Neural progenitor cell (in vitro differentiated cells): ENCODE data around the gene RNF213. TPM values are rescaled to one million over a fixed set of nuclear protein-coding genes. Genes with fewer than 3 reads are reported as not detected.

Source experiments
- DNase-seq: peaks from one replicate; pipeline ENCODE4 v3.0.0-alpha.2; 2016; ENCODE audit warnings: low spot score
- H2AFZ ChIP-seq: fragments of 200-600 bp; sonication (generic); replicated peaks from 2 replicates; pipeline ENCODE4 v1.6.1; 2016; ENCODE audit warnings: antibody characterized with exemption
- H3F3A ChIP-seq: fragments of 200-600 bp; sonication (generic); 2 replicates; pipeline ENCODE4 v1.6.1; 2016; ENCODE audit warnings: antibody characterized with exemption, low read depth
- H3K27ac ChIP-seq: fragments of 200-600 bp; sonication (generic); 2 replicates; pipeline ENCODE4 v1.5.1; 2016; ENCODE audit warnings: mild to moderate bottlenecking
- H3K27me3 ChIP-seq: fragments of 200-600 bp; sonication (generic); 2 replicates; pipeline ENCODE4 v1.6.1; 2016; ENCODE audit warnings: mild to moderate bottlenecking, moderate library complexity
- H3K36me3 ChIP-seq: fragments of 200-600 bp; sonication (generic); 2 replicates; pipeline ENCODE4 v1.5.1; 2016
- H3K4me1 ChIP-seq: fragments of 200-600 bp; sonication (generic); 2 replicates; pipeline ENCODE4 v1.6.1; 2016; ENCODE audit warnings: mixed run types
- H3K4me2 ChIP-seq: fragments of 200-600 bp; sonication (generic); 2 replicates; pipeline ENCODE4 v1.6.1; 2016
- H3K4me3 ChIP-seq: fragments of 200-600 bp; sonication (generic); 2 replicates; pipeline ENCODE4 v1.5.1; 2016
- H3K79me2 ChIP-seq: fragments of 200-600 bp; sonication (generic); 2 replicates; pipeline ENCODE4 v1.6.1; 2016; ENCODE audit warnings: low read depth
- H3K9ac ChIP-seq: fragments of 200-600 bp; sonication (generic); 2 replicates; pipeline ENCODE4 v1.6.1; 2016
- H3K9me3 ChIP-seq: fragments of 200-600 bp; sonication (generic); 2 replicates; pipeline ENCODE4 v1.5.1; 2016; ENCODE audit warnings: low read depth
- H4K20me1 ChIP-seq: fragments of 200-600 bp; sonication (generic); 2 replicates; pipeline ENCODE4 v1.6.1; 2016; ENCODE audit warnings: low read depth
- H3K27ac Mint-ChIP-seq: 3 replicates; pipeline ENCODE4 v1.8.0; 2021; ENCODE audit warnings: mixed read lengths
- H3K27me3 Mint-ChIP-seq: 2 replicates; pipeline ENCODE4 v1.8.0; 2022; ENCODE audit warnings: low read depth, mild to moderate bottlenecking, inconsistent platforms, moderate library complexity, mixed read lengths; ENCODE audit not compliant: insufficient read depth
- H3K36me3 Mint-ChIP-seq: 3 replicates; pipeline ENCODE4 v1.8.0; 2021; ENCODE audit warnings: mixed read lengths
- H3K4me1 Mint-ChIP-seq: 3 replicates; pipeline ENCODE4 v1.8.0; 2021; ENCODE audit warnings: mixed read lengths
- H3K4me3 Mint-ChIP-seq: 3 replicates; pipeline ENCODE4 v1.8.0; 2021; ENCODE audit warnings: mild to moderate bottlenecking, moderate library complexity, mixed read lengths
- H3K9me3 Mint-ChIP-seq: 3 replicates; pipeline ENCODE4 v1.8.0; 2020; ENCODE audit warnings: mixed read lengths
- CTCF ChIP-seq: fragments of 200-600 bp; sonication (generic); IDR thresholded peaks from 2 replicates; pipeline ENCODE4 v1.5.1; 2017; ENCODE audit warnings: antibody characterized with exemption, mild to moderate bottlenecking
- EZH2 ChIP-seq: fragments of 200-600 bp; sonication (generic); IDR thresholded peaks from 2 replicates; pipeline ENCODE4 v1.6.1; 2017; ENCODE audit warnings: antibody characterized with exemption, mild to moderate bottlenecking, moderate library complexity
- EZH2phosphoT487 ChIP-seq: fragments of 200-600 bp; sonication (generic); IDR thresholded peaks from 2 replicates; pipeline ENCODE4 v1.6.1; 2017; ENCODE audit warnings: antibody characterized with exemption
- total RNA-seq: library from RNA; depleted of rRNA; stranded (reverse); fragments of >200 nt; gene quantifications from 2 replicates; pipeline ENCODE4 v1.2.3, GENCODE V29; 2015; ENCODE audit warnings: low replicate concordance

Gene RNF213
- total RNA-seq, 1 donor from 2014 or later, result 19.8 TPM

- DNase-seq, result no peak
- Histone ChIP-seq H3K27ac (no peak overlapping the region), H4K20me1 (peaks cover 22% of the 10 kb centered on the region), H3K4me3 (no peak overlapping the region), H3K79me2 (no peaks in the 10 kb centered on the region), H3K4me1 (no peaks in the 10 kb centered on the region), H3K9me3 (no peaks in the 10 kb centered on the region), H3K27me3 (peaks cover 9% of the 10 kb centered on the region), H2AFZ (no peak overlapping the region), H3F3A (peaks cover 6% of the 10 kb centered on the region), H3K36me3 (no peaks in the 10 kb centered on the region), H3K4me2 (no peak overlapping the region), H3K9ac (no peak overlapping the region)
- Mint-ChIP-seq H3K4me1 (peaks cover 6% of the 10 kb centered on the region), H3K9me3 (no peaks in the 10 kb centered on the region), H3K36me3 (no peaks in the 10 kb centered on the region), H3K4me3 (no peak overlapping the region), H3K27me3 (peaks cover 8% of the 10 kb centered on the region), H3K27ac (no peak overlapping the region)
- no peak for TF ChIP-seq CTCF
- TF ChIP-seq EZH2phosphoT487, result no peak
- no peak for TF ChIP-seq EZH2
These were observed 176.9 kb downstream of the RNF213 start for GRCh38 chr17:80437532-80437931.

GRCh38 chr17:80438806-80439205 is 178.2 kb downstream of the RNF213 start:
- Histone ChIP-seq H3K4me3 (no peak overlapping the region), H3K36me3 (no peaks in the 10 kb centered on the region), H2AFZ (no peak overlapping the region), H3K4me2 (no peak overlapping the region), H4K20me1 (peaks cover 23% of the 10 kb centered on the region), H3K27me3 (peaks cover 22% of the 10 kb centered on the region), H3F3A (peaks cover 6% of the 10 kb centered on the region), H3K9me3 (no peaks in the 10 kb centered on the region), H3K9ac (no peak overlapping the region), H3K27ac (no peak overlapping the region), H3K79me2 (no peaks in the 10 kb centered on the region), H3K4me1 (no peaks in the 10 kb centered on the region)
- Mint-ChIP-seq H3K4me3 (no peak overlapping the region), H3K4me1 (peaks cover 7% of the 10 kb centered on the region), H3K27me3 (peaks cover 17% of the 10 kb centered on the region), H3K9me3 (no peaks in the 10 kb centered on the region), H3K36me3 (no peaks in the 10 kb centered on the region), H3K27ac (no peak overlapping the region)
- TF ChIP-seq EZH2phosphoT487, result no peak
- TF ChIP-seq CTCF, result no peak
- TF ChIP-seq EZH2, result no peak
- no peak for DNase-seq

GRCh38 chr17:80439499-80439898 is 178.8 kb downstream of the RNF213 start:
- Histone ChIP-seq H3F3A (peaks cover 6% of the 10 kb centered on the region), H3K4me1 (no peaks in the 10 kb centered on the region), H3K4me3 (no peak overlapping the region), H4K20me1 (peaks cover 29% of the 10 kb centered on the region), H3K36me3 (no peaks in the 10 kb centered on the region), H3K27ac (no peak overlapping the region), H3K4me2 (no peak overlapping the region), H3K9me3 (no peaks in the 10 kb centered on the region), H3K79me2 (no peaks in the 10 kb centered on the region), H3K27me3 (peaks cover 28% of the 10 kb centered on the region), H3K9ac (no peak overlapping the region), H2AFZ (no peak overlapping the region)
- H3K36me3 Mint-ChIP-seq, result no peaks in the 10 kb centered on the region
- no peaks in the 10 kb centered on the region for H3K9me3 Mint-ChIP-seq
- H3K27me3 Mint-ChIP-seq, result peaks cover 17% of the 10 kb centered on the region
- TF ChIP-seq EZH2, result no peak
- TF ChIP-seq CTCF, result no peak
- TF ChIP-seq EZH2phosphoT487, result no peak
- H3K4me3 Mint-ChIP-seq, result no peak overlapping the region
- H3K27ac Mint-ChIP-seq, result no peak overlapping the region
- no peak for DNase-seq
- H3K4me1 Mint-ChIP-seq, result peaks cover 11% of the 10 kb centered on the region
